Measurements from ENCODE around the gene PGAP6. TPM values are rescaled to one million over a fixed set of nuclear protein-coding genes. Genes with fewer than 3 reads are reported as not detected.

Gene PGAP6
- total RNA-seq, 1 experiment from 2014 or later, result 85.5 TPM

- peak within 1 kb of the TSS; percentile 91 for H3K4me3 Mint-ChIP-seq (ENCODE audit: unreplicated experiment)
- Histone ChIP-seq H3K9me3 (no peaks in the 10 kb centered on the region), H3K27me3 (replicated peaks; ENCODE audit: control insufficient read depth, insufficient read depth, low read length) (no peaks in the 10 kb centered on the region), H3K4me3 (ENCODE audit: low read depth, low read length) (peak within 1 kb of the TSS; percentile 38), H3K4me1 (no peaks in the 10 kb centered on the region), H3K36me3 (ENCODE audit: control insufficient read depth, insufficient read depth, low read length) (peaks cover 2% of the 10 kb centered on the region)
- intact Hi-C loops (cut with micrococcal nuclease; ENCODE audit: unreplicated experiment), result no loop called here
- no peaks in the 10 kb centered on the region for H3K9me3 Mint-ChIP-seq (ENCODE audit: unreplicated experiment)
- H3K36me3 Mint-ChIP-seq (ENCODE audit: insufficient read depth, unreplicated experiment), result peaks cover 42% of the 10 kb centered on the region
- CTCF ChIA-PET, result interaction anchor here (0.8 to 1.4 kb wide), 4 partner anchors 8 to 263 kb away, joined by 3 to 6 read pairs (median 4); partner anchors contain the start of gene AXIN1
- peak; percentile 92 to 93 for DNase-seq
- no TSS peak for BruUV-seq (replicated peaks)
- TF ChIP-seq, protein P1, sequence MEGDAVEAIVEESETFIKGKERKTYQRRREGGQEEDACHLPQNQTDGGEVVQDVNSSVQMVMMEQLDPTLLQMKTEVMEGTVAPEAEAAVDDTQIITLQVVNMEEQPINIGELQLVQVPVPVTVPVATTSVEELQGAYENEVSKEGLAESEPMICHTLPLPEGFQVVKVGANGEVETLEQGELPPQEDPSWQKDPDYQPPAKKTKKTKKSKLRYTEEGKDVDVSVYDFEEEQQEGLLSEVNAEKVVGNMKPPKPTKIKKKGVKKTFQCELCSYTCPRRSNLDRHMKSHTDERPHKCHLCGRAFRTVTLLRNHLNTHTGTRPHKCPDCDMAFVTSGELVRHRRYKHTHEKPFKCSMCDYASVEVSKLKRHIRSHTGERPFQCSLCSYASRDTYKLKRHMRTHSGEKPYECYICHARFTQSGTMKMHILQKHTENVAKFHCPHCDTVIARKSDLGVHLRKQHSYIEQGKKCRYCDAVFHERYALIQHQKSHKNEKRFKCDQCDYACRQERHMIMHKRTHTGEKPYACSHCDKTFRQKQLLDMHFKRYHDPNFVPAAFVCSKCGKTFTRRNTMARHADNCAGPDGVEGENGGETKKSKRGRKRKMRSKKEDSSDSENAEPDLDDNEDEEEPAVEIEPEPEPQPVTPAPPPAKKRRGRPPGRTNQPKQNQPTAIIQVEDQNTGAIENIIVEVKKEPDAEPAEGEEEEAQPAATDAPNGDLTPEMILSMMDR (IDR thresholded peaks at IDR 0.05; ENCODE audit: insufficient read depth in 1 of 2, low read depth in 1 of 2, low read length in 1 of 2, severe bottlenecking in 1 of 2, unreplicated experiment in 1 of 2), result no peak
- H3K4me1 Mint-ChIP-seq (ENCODE audit: low read depth, unreplicated experiment), result no peaks in the 10 kb centered on the region
- peak within 1 kb of the TSS; percentile 96 for H3K27ac Mint-ChIP-seq (ENCODE audit: unreplicated experiment)
- no peaks in the 10 kb centered on the region for H3K27me3 Mint-ChIP-seq (ENCODE audit: insufficient read depth, unreplicated experiment)
- POLR2A ChIA-PET, result interaction anchor here (0.5 to 0.8 kb wide), 4 partner anchors 17 to 1122 kb away, joined by 3 to 5 read pairs (median 4); no protein-coding TSS in a partner anchor
Measured at GRCh38 chr16:370443-370842, 11.3 kb downstream of the PGAP6 start, which contains the start of gene MRPL28. Gene MRPL28, minus strand, starts transcription at chr16:370538. Its CDS starts 320 bp downstream, at chr16:370218.

GRCh38 chr16:369866-370436, 11.8 kb downstream of the PGAP6 start:
- CTCF ChIA-PET, result interaction anchor here (1.0 to 1.4 kb wide), 2 partner anchors 8 to 17 kb away, joined by 4 to 6 read pairs; partner anchors contain the start of gene AXIN1
- peak overlapping the region; percentile 96 for H3K27ac Mint-ChIP-seq (ENCODE audit: unreplicated experiment)

DNA sequence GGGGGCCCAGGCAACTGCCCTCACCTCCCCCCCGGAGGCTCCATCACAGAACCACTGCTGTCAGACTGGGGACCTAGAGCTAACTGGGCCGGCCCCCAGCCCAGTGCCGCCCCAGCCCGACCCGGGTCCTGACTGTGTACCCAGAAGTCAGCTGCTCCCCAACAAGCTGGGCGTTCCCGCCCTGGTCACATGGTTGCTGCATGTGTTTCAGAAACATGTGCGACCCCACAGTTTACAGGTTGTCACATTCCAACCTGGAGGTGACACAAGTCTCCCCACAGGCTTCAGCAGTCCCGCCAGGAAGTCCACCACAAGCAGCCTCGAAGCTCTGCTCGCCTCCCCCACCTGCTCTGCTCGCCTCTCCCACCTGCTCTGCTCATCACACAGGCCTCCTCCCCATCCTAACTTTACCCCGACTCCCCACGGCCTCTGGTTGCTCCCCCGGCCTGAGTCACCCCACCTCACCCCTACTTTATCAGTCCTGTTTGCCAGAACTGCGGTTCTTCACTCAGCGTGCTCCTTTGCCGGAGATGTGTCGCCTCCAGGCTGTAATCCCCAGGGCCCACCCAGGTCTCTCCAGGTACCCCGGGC, 12.4 kb downstream of the PGAP6 start:
- Histone ChIP-seq H3K4me1 (no peaks in the 10 kb centered on the region), H3K4me3 (ENCODE audit: low read depth, low read length) (no peak overlapping the region), H3K9me3 (no peaks in the 10 kb centered on the region), H3K36me3 (ENCODE audit: control insufficient read depth, insufficient read depth, low read length) (peaks cover 2% of the 10 kb centered on the region), H3K27me3 (replicated peaks; ENCODE audit: control insufficient read depth, insufficient read depth, low read length) (no peaks in the 10 kb centered on the region)
- peak overlapping the region; percentile 91 for H3K4me3 Mint-ChIP-seq (ENCODE audit: unreplicated experiment)
- TF ChIP-seq, protein P1 (IDR thresholded peaks at IDR 0.05; ENCODE audit: insufficient read depth in 1 of 2, low read depth in 1 of 2, low read length in 1 of 2, severe bottlenecking in 1 of 2, unreplicated experiment in 1 of 2), result no peak
- no peaks in the 10 kb centered on the region for H3K27me3 Mint-ChIP-seq (ENCODE audit: insufficient read depth, unreplicated experiment)
- DNase-seq, result no peak
- intact Hi-C loops (cut with micrococcal nuclease; ENCODE audit: unreplicated experiment), result no loop called here
- POLR2A ChIA-PET, result no interaction called here
- no peaks in the 10 kb centered on the region for H3K4me1 Mint-ChIP-seq (ENCODE audit: low read depth, unreplicated experiment)
- no peaks in the 10 kb centered on the region for H3K9me3 Mint-ChIP-seq (ENCODE audit: unreplicated experiment)
- CTCF ChIA-PET, result no interaction called here
- no peak overlapping the region for H3K27ac Mint-ChIP-seq (ENCODE audit: unreplicated experiment)
- peaks cover 42% of the 10 kb centered on the region for H3K36me3 Mint-ChIP-seq (ENCODE audit: insufficient read depth, unreplicated experiment)
- no TSS peak for BruUV-seq (replicated peaks)

More at GRCh38 chr16:369866-370436, 11.8 kb downstream of the PGAP6 start:
- Mint-ChIP-seq H3K27me3 (ENCODE audit: insufficient read depth, unreplicated experiment) (no peaks in the 10 kb centered on the region), H3K36me3 (ENCODE audit: insufficient read depth, unreplicated experiment) (peaks cover 42% of the 10 kb centered on the region), H3K4me1 (ENCODE audit: low read depth, unreplicated experiment) (no peaks in the 10 kb centered on the region), H3K4me3 (ENCODE audit: unreplicated experiment) (peak overlapping the region; percentile 91), H3K9me3 (ENCODE audit: unreplicated experiment) (no peaks in the 10 kb centered on the region)
- H3K4me1 ChIP-seq, result no peaks in the 10 kb centered on the region
- H3K9me3 ChIP-seq, result no peaks in the 10 kb centered on the region
- H3K36me3 ChIP-seq (ENCODE audit: control insufficient read depth, insufficient read depth, low read length), result peaks cover 2% of the 10 kb centered on the region
- peak overlapping the region; percentile 38 for H3K4me3 ChIP-seq (ENCODE audit: low read depth, low read length)
- intact Hi-C loops (cut with micrococcal nuclease; ENCODE audit: unreplicated experiment), result no loop called here
- no TSS peak for BruUV-seq (replicated peaks)
- no peaks in the 10 kb centered on the region for H3K27me3 ChIP-seq (replicated peaks; ENCODE audit: control insufficient read depth, insufficient read depth, low read length)
- DNase-seq, result no peak
- POLR2A ChIA-PET, result interaction anchor here (0.5 to 0.8 kb wide), 3 partner anchors 17 to 1123 kb away, joined by 3 to 5 read pairs (median 3); no protein-coding TSS in a partner anchor
- TF ChIP-seq, protein P1 (IDR thresholded peaks at IDR 0.05; ENCODE audit: insufficient read depth in 1 of 2, low read depth in 1 of 2, low read length in 1 of 2, severe bottlenecking in 1 of 2, unreplicated experiment in 1 of 2), result no peak
